HepG2 (cell line): ENCODE measurements around the gene LIME1. TPM values are rescaled to one million over a fixed set of nuclear protein-coding genes. Genes with fewer than 3 reads are reported as not detected.

ENCODE experiments used
- CC2D1A ChIP-seq: sonication (generic); formaldehyde crosslinking; IDR thresholded peaks from 2 replicates; pipeline ENCODE4 v1.8.1; 2023; ENCODE audit warnings: mild to moderate bottlenecking, missing genetic modification reagents
- GFI1 ChIP-seq: sonication (generic); formaldehyde crosslinking; IDR thresholded peaks from 2 replicates; pipeline ENCODE4 v1.5.0; 2020; ENCODE audit warnings: missing genetic modification reagents, mild to moderate bottlenecking, borderline replicate concordance
- GZF1 ChIP-seq: sonication (generic); formaldehyde crosslinking; IDR thresholded peaks from 2 replicates; pipeline ENCODE4 v1.5.1; 2020; ENCODE audit warnings: mild to moderate bottlenecking, missing genetic modification reagents
- NCOA1 ChIP-seq: sonication (generic); formaldehyde crosslinking; IDR thresholded peaks from 2 replicates; pipeline ENCODE4 v1.9.0; 2021; ENCODE audit warnings: missing genetic modification reagents
- TAF1 ChIP-seq: sonication (generic); formaldehyde crosslinking; IDR thresholded peaks from 2 replicates; pipeline ENCODE4 v1.4.0; 2020; ENCODE audit warnings: missing genetic modification reagents
- TEAD3 ChIP-seq: optimal IDR thresholded peaks from 2 replicates; pipeline ENCODE3; 2016; ENCODE audit warnings: borderline replicate concordance
- U2AF1 ChIP-seq: fragments of 200-400 bp; formaldehyde crosslinking; optimal IDR thresholded peaks from 2 replicates; pipeline ENCODE3; 2017; ENCODE audit warnings: mild to moderate bottlenecking, low read depth, low read length
- ZMAT3 ChIP-seq: sonication (generic); formaldehyde crosslinking; conservative IDR thresholded peaks from 2 replicates; pipeline ENCODE4 v1.7.0; 2021; ENCODE audit warnings: missing genetic modification reagents
- ZNF282 ChIP-seq: fragments of 450-650 bp; IDR thresholded peaks from 2 replicates; pipeline ENCODE4 v1.6.1; 2018; ENCODE audit not compliant: partially characterized antibody
- polyA plus RNA-seq, 8 experiments: library from polyadenylated mRNA; depleted of rRNA in 3 of 8; stranded (reverse) in 7 of 8; unstranded in 1 of 8; fragments of >200 nt; fragmentation: Illumina TruSeq in 4 of 8; extraction: Trizol in 4 of 8; gene quantifications; 2 replicates each; pipeline versions ENCODE4 v1.2.1 to v1.2.3, GENCODE V29; 2011 to 2016; ENCODE audit warnings: low read depth in 4 of 8, missing spikeins in 1 of 8, mixed read lengths in 1 of 8; ENCODE audit not compliant: insufficient read depth in 1 of 8
- total RNA-seq, 5 experiments: library from RNA; depleted of rRNA; stranded (reverse); fragments of >200 nt; fragmentation: Illumina TruSeq; extraction: Trizol; gene quantifications; 2 replicates each; pipeline ENCODE4 v1.2.3, GENCODE V29; 2016; ENCODE audit warnings: low read depth in 1 of 5
- TF ChIP-seq, protein P1 (sequence below): sonication (generic); formaldehyde crosslinking; IDR thresholded peaks from 2 replicates; pipeline ENCODE4 v1.4.0; 2020; ENCODE audit warnings: missing genetic modification reagents
- TF ChIP-seq, protein P2 (sequence below): IDR thresholded peaks from 2 replicates; pipeline ENCODE4 v1.6.1; 2016; ENCODE audit warnings: missing genetic modification reagents, missing compliant biosample characterization
- TF ChIP-seq, protein P3 (sequence below): sonication (generic); formaldehyde crosslinking; IDR thresholded peaks from 2 replicates; pipeline ENCODE4 v1.4.0; 2020; ENCODE audit warnings: mild to moderate bottlenecking, missing genetic modification reagents
- TF ChIP-seq, protein P4 (sequence below): sonication (generic); formaldehyde crosslinking; IDR thresholded peaks from 2 replicates; pipeline ENCODE4 v1.4.0; 2020; ENCODE audit warnings: mild to moderate bottlenecking, missing genetic modification reagents, borderline replicate concordance
- TF ChIP-seq, protein P5 (sequence below): sonication (generic); formaldehyde crosslinking; IDR thresholded peaks from 2 replicates; pipeline ENCODE4 v1.5.1; 2020; ENCODE audit warnings: mild to moderate bottlenecking, missing genetic modification reagents

The LIME1 gene
- total and polyA plus RNA-seq, 2 of the 13 experiments (the other 11 are each of a cell fraction or from before 2014, with no cell fraction given), result 13.0 to 61.5 TPM

DNA sequence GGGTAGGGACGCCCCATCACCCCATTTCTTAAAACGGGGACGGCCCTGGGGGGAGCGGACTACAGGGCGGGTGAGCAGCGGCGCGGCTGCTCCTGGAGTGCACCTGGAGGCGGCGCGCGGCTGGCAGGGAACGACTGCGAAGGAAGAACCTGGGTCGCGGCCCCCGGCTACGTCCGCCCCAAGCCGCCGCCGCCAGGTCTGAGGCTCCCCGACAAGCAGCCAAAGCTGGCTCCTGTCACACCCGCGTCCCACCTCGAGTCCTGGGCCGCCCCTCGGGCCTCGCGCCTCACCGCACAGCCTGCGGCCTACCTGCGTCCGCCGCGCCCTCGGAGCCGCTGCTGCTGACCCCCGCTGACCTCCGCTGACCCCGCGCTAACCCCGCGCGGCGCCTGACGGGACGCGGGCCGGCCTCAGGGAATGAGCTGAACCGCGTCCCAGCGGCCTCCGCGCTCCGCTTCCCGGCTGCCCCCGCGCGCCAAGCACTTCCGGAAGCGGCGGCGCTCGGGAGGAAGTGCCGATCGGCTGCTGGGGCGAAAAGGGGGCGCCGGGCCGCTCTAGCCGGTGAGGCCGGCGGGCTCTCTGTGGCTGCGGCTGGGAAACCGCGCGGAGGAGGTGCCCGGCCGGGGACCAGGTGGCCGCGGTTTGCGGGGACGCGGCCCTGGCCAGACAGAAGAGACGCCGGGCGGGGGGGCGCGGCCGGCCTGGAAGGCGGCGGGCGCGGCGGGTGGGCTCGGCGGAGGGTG, 28.7 kb upstream of the LIME1 start, which contains the start of the genes ARFRP1 and ZGPAT (continued):
- TF ChIP-seq, protein P1, sequence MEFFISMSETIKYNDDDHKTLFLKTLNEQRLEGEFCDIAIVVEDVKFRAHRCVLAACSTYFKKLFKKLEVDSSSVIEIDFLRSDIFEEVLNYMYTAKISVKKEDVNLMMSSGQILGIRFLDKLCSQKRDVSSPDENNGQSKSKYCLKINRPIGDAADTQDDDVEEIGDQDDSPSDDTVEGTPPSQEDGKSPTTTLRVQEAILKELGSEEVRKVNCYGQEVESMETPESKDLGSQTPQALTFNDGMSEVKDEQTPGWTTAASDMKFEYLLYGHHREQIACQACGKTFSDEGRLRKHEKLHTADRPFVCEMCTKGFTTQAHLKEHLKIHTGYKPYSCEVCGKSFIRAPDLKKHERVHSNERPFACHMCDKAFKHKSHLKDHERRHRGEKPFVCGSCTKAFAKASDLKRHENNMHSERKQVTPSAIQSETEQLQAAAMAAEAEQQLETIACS (CRISPR knock-in tag), result peak; percentile 82
- no peak for TF ChIP-seq U2AF1
- TF ChIP-seq, protein P2, sequence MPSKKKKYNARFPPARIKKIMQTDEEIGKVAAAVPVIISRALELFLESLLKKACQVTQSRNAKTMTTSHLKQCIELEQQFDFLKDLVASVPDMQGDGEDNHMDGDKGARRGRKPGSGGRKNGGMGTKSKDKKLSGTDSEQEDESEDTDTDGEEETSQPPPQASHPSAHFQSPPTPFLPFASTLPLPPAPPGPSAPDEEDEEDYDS (CRISPR knock-in tag), result peak; percentile 79
- no peak; the same call in 1 of the 2 replicates for TF ChIP-seq GZF1 (CRISPR knock-in tag)
- no peak for TF ChIP-seq CC2D1A (CRISPR knock-in tag)
- TF ChIP-seq NCOA1 (CRISPR knock-in tag), result peak; percentile 99
- peak; percentile 85 for TF ChIP-seq TAF1 (CRISPR knock-in tag)
- no peak for TF ChIP-seq GFI1 (CRISPR knock-in tag)
- TF ChIP-seq, protein P3, sequence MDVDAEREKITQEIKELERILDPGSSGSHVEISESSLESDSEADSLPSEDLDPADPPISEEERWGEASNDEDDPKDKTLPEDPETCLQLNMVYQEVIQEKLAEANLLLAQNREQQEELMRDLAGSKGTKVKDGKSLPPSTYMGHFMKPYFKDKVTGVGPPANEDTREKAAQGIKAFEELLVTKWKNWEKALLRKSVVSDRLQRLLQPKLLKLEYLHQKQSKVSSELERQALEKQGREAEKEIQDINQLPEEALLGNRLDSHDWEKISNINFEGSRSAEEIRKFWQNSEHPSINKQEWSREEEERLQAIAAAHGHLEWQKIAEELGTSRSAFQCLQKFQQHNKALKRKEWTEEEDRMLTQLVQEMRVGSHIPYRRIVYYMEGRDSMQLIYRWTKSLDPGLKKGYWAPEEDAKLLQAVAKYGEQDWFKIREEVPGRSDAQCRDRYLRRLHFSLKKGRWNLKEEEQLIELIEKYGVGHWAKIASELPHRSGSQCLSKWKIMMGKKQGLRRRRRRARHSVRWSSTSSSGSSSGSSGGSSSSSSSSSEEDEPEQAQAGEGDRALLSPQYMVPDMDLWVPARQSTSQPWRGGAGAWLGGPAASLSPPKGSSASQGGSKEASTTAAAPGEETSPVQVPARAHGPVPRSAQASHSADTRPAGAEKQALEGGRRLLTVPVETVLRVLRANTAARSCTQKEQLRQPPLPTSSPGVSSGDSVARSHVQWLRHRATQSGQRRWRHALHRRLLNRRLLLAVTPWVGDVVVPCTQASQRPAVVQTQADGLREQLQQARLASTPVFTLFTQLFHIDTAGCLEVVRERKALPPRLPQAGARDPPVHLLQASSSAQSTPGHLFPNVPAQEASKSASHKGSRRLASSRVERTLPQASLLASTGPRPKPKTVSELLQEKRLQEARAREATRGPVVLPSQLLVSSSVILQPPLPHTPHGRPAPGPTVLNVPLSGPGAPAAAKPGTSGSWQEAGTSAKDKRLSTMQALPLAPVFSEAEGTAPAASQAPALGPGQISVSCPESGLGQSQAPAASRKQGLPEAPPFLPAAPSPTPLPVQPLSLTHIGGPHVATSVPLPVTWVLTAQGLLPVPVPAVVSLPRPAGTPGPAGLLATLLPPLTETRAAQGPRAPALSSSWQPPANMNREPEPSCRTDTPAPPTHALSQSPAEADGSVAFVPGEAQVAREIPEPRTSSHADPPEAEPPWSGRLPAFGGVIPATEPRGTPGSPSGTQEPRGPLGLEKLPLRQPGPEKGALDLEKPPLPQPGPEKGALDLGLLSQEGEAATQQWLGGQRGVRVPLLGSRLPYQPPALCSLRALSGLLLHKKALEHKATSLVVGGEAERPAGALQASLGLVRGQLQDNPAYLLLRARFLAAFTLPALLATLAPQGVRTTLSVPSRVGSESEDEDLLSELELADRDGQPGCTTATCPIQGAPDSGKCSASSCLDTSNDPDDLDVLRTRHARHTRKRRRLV, result no peak
- no peak for TF ChIP-seq ZNF282
- peak; percentile 97 for TF ChIP-seq ZMAT3
- TF ChIP-seq, protein P4, sequence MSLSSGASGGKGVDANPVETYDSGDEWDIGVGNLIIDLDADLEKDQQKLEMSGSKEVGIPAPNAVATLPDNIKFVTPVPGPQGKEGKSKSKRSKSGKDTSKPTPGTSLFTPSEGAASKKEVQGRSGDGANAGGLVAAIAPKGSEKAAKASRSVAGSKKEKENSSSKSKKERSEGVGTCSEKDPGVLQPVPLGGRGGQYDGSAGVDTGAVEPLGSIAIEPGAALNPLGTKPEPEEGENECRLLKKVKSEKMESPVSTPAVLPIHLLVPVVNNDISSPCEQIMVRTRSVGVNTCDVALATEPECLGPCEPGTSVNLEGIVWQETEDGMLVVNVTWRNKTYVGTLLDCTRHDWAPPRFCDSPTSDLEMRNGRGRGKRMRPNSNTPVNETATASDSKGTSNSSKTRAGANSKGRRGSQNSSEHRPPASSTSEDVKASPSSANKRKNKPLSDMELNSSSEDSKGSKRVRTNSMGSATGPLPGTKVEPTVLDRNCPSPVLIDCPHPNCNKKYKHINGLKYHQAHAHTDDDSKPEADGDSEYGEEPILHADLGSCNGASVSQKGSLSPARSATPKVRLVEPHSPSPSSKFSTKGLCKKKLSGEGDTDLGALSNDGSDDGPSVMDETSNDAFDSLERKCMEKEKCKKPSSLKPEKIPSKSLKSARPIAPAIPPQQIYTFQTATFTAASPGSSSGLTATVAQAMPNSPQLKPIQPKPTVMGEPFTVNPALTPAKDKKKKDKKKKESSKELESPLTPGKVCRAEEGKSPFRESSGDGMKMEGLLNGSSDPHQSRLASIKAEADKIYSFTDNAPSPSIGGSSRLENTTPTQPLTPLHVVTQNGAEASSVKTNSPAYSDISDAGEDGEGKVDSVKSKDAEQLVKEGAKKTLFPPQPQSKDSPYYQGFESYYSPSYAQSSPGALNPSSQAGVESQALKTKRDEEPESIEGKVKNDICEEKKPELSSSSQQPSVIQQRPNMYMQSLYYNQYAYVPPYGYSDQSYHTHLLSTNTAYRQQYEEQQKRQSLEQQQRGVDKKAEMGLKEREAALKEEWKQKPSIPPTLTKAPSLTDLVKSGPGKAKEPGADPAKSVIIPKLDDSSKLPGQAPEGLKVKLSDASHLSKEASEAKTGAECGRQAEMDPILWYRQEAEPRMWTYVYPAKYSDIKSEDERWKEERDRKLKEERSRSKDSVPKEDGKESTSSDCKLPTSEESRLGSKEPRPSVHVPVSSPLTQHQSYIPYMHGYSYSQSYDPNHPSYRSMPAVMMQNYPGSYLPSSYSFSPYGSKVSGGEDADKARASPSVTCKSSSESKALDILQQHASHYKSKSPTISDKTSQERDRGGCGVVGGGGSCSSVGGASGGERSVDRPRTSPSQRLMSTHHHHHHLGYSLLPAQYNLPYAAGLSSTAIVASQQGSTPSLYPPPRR (CRISPR knock-in tag), result 0 out of 2 replicates have a peak, but pooled peaks have one; percentile 36
- TF ChIP-seq TEAD3 (CRISPR knock-in tag), result peak; percentile 93
- TF ChIP-seq, protein P5, sequence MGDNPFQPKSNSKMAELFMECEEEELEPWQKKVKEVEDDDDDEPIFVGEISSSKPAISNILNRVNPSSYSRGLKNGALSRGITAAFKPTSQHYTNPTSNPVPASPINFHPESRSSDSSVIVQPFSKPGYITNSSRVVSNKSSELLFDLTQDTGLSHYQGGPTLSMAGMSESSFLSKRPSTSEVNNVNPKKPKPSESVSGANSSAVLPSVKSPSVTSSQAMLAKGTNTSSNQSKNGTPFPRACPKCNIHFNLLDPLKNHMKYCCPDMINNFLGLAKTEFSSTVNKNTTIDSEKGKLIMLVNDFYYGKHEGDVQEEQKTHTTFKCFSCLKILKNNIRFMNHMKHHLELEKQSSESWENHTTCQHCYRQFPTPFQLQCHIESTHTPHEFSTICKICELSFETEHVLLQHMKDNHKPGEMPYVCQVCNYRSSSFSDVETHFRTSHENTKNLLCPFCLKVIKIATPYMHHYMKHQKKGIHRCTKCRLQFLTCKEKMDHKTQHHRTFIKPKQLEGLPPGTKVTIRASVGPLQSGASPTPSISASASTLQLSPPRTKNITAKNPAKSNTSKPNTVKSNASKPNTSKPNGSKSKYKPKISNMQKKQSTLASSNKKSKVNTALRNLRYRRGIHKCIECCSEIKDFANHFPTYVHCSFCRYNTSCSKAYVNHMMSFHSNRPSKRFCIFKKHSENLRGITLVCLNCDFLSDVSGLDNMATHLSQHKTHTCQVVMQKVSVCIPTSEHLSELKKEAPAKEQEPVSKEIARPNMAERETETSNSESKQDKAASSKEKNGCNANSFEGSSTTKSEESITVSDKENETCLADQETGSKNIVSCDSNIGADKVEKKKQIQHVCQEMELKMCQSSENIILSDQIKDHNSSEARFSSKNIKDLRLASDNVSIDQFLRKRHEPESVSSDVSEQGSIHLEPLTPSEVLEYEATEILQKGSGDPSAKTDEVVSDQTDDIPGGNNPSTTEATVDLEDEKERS (CRISPR knock-in tag), result peak; percentile 47; the same call in 1 of the 2 replicates
